H1 (cell line): Measurements from ENCODE around the gene VIPR2.

ENCODE experiments used
- CEBPB ChIP-seq: IDR thresholded peaks from 2 replicates; pipeline ENCODE4 v1.6.1; 2012; ENCODE audit warnings: low read depth, low read length
- EGR1 ChIP-seq: IDR thresholded peaks from 2 replicates; pipeline ENCODE4 v1.6.1; 2011; ENCODE audit warnings: low read depth, low read length, borderline replicate concordance
- EP300 ChIP-seq, 2 experiments: IDR thresholded peaks; 1 replicate in 1 of 2; 2 replicates in 1 of 2; pipeline ENCODE4 v1.6.1; 2011 to 2012; ENCODE audit warnings: low read depth in 2 of 2, low read length in 2 of 2, mild to moderate bottlenecking in 2 of 2, borderline replicate concordance in 1 of 2, inconsistent platforms in 1 of 2, moderate library complexity in 1 of 2
- POLR2A ChIP-seq, 2 experiments: IDR thresholded peaks; 1 replicate in 1 of 2; 2 replicates in 1 of 2; pipeline ENCODE4 v1.6.1; 2011; ENCODE audit warnings: low read depth in 2 of 2, low read length in 2 of 2, mild to moderate bottlenecking in 2 of 2; ENCODE audit errors: control extremely low read depth in 1 of 2
- POLR2AphosphoS5 ChIP-seq: IDR thresholded peaks from 2 replicates; pipeline ENCODE4 v1.6.1; 2011; ENCODE audit warnings: low read depth, low read length
- RFX5 ChIP-seq: IDR thresholded peaks from 2 replicates; pipeline ENCODE4 v1.6.1; 2011; ENCODE audit warnings: low read depth, low read length, improper control_type of control experiment, borderline replicate concordance
- RXRA ChIP-seq: IDR thresholded peaks from 2 replicates; pipeline ENCODE4 v1.6.1; 2011; ENCODE audit warnings: low read depth, mild to moderate bottlenecking, low read length, moderate library complexity; ENCODE audit not compliant: insufficient read depth
- SAP30 ChIP-seq: fragments of 300-600 bp; sonication (generic); IDR thresholded peaks from 2 replicates; pipeline ENCODE4 v1.7.1; 2012; ENCODE audit warnings: low read length, moderate library complexity, mild to moderate bottlenecking, inconsistent platforms; ENCODE audit not compliant: insufficient read depth, insufficient replicate concordance
- TAF1 ChIP-seq: IDR thresholded peaks from 2 replicates; pipeline ENCODE4 v1.6.1; 2011; ENCODE audit warnings: mild to moderate bottlenecking, low read depth, low read length
- TCF12 ChIP-seq: IDR thresholded peaks from 2 replicates; pipeline ENCODE4 v1.6.1; 2011; ENCODE audit warnings: low read depth, mild to moderate bottlenecking, low read length
- TEAD4 ChIP-seq: IDR thresholded peaks from 2 replicates; pipeline ENCODE4 v1.6.1; 2012; ENCODE audit warnings: low read depth, low read length, inconsistent platforms, mixed read lengths
- ZNF274 ChIP-seq: IDR thresholded peaks from 2 replicates; pipeline ENCODE4 v1.7.0; 2012; ENCODE audit warnings: low read length, borderline replicate concordance; ENCODE audit errors: extremely low read depth
- TF ChIP-seq, protein P1 (sequence below), 3 experiments: IDR thresholded peaks; 1 replicate in 2 of 3; 2 replicates in 1 of 3; pipeline versions ENCODE4 v1.5.1 to v1.6.1; 2011; ENCODE audit warnings: low read length in 3 of 3, mild to moderate bottlenecking in 3 of 3, inconsistent platforms in 2 of 3, low read depth in 1 of 3, moderate library complexity in 1 of 3; ENCODE audit not compliant: insufficient read depth in 1 of 3; ENCODE audit errors: control extremely low read depth in 1 of 3

GRCh38 chr7:159149488-159149887 lies 4.8 kb upstream of the VIPR2 start:
- TF ChIP-seq POLR2A (IDR thresholded peaks at IDR 0.05; ENCODE audit: control extremely low read depth in 1 of 2, low read depth in 2 of 2, low read length in 2 of 2) (no peak), ZNF274 (no peak), POLR2AphosphoS5 (no peak), EGR1 (no peak), RXRA (no peak), EP300 (IDR thresholded peaks at IDR 0.05; ENCODE audit: borderline replicate concordance in 1 of 2, low read depth in 2 of 2, low read length in 2 of 2) (no peak), SAP30 (no peak), TAF1 (no peak), TEAD4 (no peak), TCF12 (no peak), CEBPB (no peak), RFX5 (no peak)
- TF ChIP-seq, protein P1, sequence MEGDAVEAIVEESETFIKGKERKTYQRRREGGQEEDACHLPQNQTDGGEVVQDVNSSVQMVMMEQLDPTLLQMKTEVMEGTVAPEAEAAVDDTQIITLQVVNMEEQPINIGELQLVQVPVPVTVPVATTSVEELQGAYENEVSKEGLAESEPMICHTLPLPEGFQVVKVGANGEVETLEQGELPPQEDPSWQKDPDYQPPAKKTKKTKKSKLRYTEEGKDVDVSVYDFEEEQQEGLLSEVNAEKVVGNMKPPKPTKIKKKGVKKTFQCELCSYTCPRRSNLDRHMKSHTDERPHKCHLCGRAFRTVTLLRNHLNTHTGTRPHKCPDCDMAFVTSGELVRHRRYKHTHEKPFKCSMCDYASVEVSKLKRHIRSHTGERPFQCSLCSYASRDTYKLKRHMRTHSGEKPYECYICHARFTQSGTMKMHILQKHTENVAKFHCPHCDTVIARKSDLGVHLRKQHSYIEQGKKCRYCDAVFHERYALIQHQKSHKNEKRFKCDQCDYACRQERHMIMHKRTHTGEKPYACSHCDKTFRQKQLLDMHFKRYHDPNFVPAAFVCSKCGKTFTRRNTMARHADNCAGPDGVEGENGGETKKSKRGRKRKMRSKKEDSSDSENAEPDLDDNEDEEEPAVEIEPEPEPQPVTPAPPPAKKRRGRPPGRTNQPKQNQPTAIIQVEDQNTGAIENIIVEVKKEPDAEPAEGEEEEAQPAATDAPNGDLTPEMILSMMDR (IDR thresholded peaks at IDR 0.05; ENCODE audit: control extremely low read depth in 1 of 3, insufficient read depth in 1 of 3, low read depth in 1 of 3, low read length in 3 of 3), result no peak
